LNCaP clone FGC (cell line): ENCODE results near the gene MUC5B.
"Not testable (repeated sequence)": the region's sequence is repeated elsewhere in the genome, so short reads cannot be mapped to it uniquely, and the experiment has no call there.

Experiments
- DNase-seq: peaks from one replicate; pipeline ENCODE4 v3.0.0-alpha.2; 2011; ENCODE audit warnings: low read depth
- H3K4me3 ChIP-seq: 2 replicates; pipeline ENCODE4 v1.5.1; 2011; ENCODE audit warnings: mild to moderate bottlenecking, low read depth, low read length, control low read depth
- CTCF ChIP-seq: IDR thresholded peaks from 2 replicates; pipeline ENCODE4 v1.5.1; 2012; ENCODE audit warnings: mild to moderate bottlenecking; ENCODE audit not compliant: control insufficient read depth, insufficient read depth; ENCODE audit errors: extremely low read depth

Gene MUC5B

DNA sequence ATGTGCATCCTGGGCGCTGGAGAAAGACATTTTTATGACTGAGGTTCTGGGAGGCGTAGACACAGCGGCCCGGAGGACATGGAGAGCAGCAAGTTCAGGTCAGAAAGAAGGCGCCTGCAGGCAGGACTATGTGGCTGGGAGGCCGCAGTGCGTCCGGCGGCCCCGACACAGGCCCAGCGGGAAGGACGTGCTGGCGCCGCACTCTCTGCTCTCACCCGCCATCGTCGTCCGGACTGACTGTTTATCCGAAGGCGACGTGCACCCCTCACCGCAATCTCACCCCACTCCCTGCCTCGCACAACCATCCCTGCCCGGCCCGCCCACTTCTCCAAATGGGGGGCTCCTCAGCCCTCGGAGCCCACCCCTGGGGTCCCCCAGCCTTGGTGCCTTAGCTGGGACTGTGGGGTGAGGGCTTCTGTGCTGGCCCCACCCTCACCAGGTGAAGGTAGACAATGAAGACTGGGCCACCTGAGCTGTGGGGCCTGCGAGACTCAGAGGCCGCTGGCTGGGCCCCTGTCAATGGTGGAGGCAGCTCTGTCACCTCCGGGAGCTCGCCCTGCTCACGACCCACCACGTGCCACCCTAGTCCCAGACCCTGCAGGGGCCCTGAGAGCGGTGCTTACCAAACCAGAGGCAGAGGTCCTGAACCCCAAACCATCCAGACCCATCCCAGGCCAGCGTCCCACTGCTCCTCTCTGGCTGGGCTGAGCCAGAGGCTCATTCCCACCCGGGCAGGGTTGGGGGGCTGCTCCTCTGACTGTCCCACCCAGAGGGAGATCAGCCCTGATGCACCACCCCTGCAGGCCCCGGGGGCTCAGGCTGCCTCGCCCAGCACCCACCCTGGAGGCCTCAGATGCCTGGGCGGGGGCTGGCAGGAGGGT lies 16.2 kb upstream of the MUC5B start:
- H3K4me3 ChIP-seq = no peak overlapping the region
- TF ChIP-seq CTCF = no peak
- no peak for DNase-seq

DNA sequence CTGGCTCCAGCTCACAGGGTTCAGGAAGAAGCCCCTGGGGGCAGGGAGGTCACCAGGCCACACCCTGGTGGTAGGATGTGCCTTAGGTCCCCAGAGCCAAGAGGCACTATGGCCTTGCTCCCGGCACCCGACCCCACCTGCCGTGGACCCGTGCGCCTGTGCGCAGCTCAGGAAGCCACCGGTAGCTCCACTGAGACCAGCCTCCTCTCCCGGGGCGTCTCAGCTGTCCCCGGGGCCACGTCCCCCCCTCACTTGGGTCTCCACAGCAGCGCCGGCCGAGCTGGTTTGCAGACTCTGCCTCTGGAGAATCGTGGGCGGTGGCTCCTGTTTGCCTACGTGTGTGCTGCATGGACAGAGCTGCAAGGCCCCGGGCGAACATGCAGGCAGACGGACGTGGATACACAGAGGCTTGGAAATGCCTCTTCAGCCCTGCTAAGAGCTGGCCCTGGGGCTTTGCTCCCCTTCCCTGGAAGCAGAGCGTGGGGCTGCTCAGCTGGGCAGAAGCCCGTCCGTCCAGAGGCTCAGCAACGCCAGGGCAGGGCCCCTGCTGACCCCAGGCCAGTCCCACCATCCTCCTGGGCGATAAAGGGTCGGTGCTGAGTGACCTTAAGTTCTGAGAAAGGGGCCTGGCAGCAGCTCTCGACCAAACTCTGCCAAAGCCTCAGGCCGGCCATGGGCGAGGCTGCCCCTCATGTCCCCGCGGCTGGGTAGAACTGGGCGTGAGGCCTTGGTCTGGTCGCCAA lies 15.3 kb upstream of the MUC5B start:
- no peak for TF ChIP-seq CTCF
- no peak for DNase-seq
- H3K4me3 ChIP-seq = no peak overlapping the region

DNA sequence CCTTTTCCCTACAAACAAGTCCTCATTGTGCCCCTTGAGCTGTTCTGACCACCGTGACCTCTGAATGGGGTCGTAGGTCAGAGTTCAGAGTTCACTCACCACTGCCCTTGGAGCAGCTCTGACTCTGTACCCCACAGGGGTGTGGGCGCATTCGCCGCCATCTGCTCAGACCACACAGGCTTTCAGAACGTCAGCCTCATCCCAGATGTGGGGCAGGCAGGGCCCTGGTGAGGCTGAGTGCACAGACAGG lies 14.8 kb upstream of the MUC5B start:
- TF ChIP-seq CTCF = no peak
- no peak overlapping the region for H3K4me3 ChIP-seq
- DNase-seq = no peak

DNA sequence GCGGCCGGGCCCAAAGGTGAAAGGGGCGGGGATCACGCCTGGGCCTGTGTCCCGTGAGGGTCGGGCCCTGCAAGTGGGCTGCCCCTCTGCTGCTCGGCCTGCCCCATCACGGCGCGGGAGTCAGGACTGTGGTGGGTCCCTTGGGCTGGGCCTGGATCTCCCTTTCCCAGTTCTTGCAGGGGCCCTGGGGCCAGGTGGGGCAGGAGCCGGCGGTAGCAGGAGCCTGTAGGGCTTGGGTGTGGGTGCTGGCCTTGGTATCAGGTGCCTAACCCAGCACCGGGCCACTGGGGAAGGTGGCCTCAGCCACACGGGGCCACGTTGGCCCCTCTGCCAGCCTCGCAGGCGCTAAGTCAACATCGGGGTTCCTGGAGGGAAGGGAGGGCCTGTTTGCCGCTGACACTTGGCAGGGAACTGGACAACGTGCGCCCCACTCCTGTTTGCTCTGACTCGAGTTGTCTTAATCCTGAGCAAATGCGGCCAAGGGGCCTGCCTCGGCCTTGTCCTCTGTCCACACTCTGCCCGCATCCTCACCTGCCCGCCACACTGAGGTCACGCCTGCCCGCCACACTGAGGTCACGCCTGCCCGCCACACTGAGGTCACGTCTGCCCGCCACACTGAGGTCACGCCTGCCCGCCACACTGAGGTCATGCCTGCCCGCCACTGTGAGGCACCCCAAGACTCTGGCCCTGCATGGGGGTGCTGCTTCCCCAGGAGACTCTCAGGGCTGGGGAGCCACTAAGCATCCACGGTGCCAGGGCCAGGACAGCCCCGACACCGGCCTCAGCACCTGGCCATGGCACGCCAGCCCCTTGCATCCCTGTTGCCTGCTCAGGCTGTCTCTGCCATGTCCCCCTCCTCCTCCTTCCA lies 14.2 kb upstream of the MUC5B start:
- TF ChIP-seq CTCF = no peak
- no peak overlapping the region for H3K4me3 ChIP-seq
- DNase-seq = no peak

DNA sequence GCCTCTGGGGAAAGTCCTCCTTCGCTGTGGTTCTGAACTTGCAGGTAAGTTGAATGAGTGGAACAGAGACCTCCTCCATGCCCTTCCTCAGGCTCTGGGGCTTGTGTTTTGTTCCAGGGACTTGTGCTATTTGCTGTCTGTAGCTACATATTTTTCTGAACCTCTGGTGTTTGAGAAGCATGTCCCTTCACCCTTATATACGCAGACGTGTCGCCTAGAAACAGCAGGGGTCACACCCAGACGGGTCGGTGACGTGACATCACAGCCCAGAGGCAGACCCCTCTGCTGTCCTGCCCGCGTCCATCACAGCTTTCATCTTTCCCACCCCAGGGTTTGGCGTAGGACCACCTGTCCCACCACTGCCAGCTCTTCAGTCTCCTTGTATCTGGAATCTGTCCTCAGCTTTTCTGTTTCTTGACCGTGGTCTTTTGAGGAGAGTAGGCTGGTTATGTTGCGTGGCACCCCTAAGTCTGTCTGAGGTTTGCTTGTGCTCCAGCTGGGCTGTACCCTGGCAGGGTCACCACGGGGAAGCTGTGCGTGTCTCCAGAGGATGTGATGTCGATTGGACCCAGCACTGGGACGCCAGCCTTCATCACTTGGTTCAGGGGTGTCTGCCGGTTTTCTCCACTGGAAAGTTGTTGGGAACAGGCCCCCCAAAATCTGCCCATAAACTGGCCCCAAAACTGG lies 13.4 kb upstream of the MUC5B start:
- DNase-seq = no peak
- TF ChIP-seq CTCF = no peak

DNA sequence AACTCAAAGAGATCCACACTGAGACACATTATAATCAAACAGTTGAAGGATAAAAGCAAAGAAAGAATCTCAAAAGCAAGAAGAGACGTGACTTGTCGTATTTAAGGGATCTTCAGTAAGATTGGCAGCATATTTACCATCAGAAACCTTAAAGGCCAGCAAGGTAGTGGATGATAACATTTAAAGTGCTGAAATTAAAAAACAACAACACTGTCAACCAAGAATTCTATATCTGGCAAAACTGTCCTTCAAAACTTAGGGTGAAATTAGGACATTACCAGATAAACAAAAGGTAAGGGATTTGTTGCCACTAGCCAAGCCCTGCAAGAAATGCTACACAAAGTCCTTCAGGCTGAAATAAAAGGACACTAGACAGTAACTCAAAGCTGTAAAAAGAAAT lies 11.0 kb upstream of the MUC5B start:
- DNase-seq = no peak
- no peak for TF ChIP-seq CTCF
- H3K4me3 ChIP-seq = no peak overlapping the region

More for the DNA sequence above, 13.4 kb upstream of the MUC5B start:
- no peak overlapping the region for H3K4me3 ChIP-seq

DNA sequence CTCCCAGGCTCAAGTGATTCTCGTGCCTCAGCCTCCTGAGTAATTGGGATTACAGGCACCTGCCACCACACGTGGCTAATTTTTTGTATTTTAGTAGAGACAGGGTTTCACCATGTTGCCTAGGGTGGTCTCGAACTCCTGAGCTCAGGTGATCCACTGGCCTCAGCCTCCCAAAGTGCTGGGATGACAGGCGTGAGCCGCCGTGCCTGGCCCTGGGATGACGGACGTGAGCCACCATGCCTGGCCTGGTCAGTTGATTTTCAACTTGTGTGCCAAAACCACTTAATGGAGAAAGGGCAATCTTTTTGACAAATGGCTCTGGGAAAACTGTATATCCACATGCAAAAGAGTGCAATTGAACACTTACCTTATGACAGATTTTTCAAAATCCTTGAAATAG lies 7.0 kb upstream of the MUC5B start:
- not testable (repeated sequence) for H3K4me3 ChIP-seq, DNase-seq
